ENCODE measurements around the gene PLEKHN1. TPM values are rescaled to one million over a fixed set of nuclear protein-coding genes. Genes with fewer than 3 reads are reported as not detected.

Gene PLEKHN1
- total and polyA plus RNA-seq, 2 of the 4 experiments (the other 2 are of a cell fraction), result 0.54 to 2.1 TPM

DNA sequence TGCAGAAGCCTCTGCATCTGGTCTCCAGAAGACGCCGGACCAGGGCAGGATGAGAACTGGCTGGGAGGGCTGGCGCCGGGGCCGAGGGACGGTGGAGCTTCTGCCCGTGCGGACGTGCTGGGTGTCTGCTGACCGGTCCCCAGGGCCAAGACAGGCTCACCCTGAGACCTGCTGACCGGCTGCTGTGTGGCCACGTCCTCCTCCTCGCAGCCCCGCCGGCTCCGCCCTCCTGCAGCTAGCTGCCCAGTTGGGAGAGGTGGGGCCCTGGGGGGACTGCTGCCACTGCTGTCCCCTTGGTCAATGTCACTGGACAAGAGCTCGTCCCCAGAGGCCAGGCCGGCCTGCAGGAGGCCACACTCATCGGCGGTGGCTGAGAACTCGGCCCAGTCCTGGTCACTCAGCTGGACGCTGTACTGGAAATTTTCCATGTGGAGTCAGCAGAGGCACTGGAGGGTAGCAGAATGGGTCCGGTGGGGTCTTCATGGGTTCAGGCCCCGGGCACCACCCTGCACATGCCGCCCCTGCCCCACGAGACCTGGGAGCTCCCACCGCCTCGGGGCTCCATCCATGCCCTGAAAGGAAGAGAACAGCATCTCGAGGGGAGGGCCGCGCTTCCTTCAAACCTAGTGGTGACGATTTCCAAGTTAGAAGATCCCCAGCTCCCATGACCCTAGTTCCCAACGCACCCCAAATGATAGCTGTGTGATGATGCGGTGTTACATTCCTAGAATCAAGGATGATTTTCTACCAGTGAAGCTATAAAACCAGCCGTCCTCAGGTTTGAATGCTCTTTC, 14.5 kb downstream of the PLEKHN1 start (continued):
- no peak for TF ChIP-seq CHD1 (IDR thresholded peaks at IDR 0.05; ENCODE audit: low read depth, low read length)

GRCh38 chr1:981491-981954, 15.2 kb downstream of the PLEKHN1 start:
- H3K56ac ChIP-seq (ENCODE audit: extremely low read depth, insufficient read depth, low read length), result no peak overlapping the region
- no peaks in the 10 kb centered on the region for H3K4me1 ChIP-seq (ENCODE audit: control insufficient read depth, insufficient read depth, low read length)
- peaks cover 5% of the 10 kb centered on the region; the same call in 1 of the 2 replicates for H3K27me3 ChIP-seq (ENCODE audit: control insufficient read depth, insufficient read depth, low read length)
- ChIA-PET CTCF (no interaction called here), POLR2A (ENCODE audit: unreplicated experiment) (no interaction called here)
- no peak overlapping the region for H2AFZ ChIP-seq (replicated peaks; ENCODE audit: low read length, poor library complexity)
- H2AK9ac ChIP-seq (replicated peaks; ENCODE audit: low read depth, low read length, poor library complexity), result no peak overlapping the region
- ATAC-seq (ENCODE audit: low read depth), result no peak
- no peak overlapping the region for H4K5ac ChIP-seq (ENCODE audit: low read depth, low read length)
- TF ChIP-seq BHLHE40 (IDR thresholded peaks at IDR 0.05; ENCODE audit: low read depth, low read length) (no peak), SMC3 (IDR thresholded peaks at IDR 0.05; ENCODE audit: low read depth, low read length) (no peak), RCOR1 (IDR thresholded peaks at IDR 0.05; ENCODE audit: insufficient replicate concordance, low read length) (no peak), MAFK (IDR thresholded peaks at IDR 0.05; ENCODE audit: low read depth, low read length) (no peak)
- no peak overlapping the region for H2AK5ac ChIP-seq (ENCODE audit: low read depth, low read length)
- WGBS, 2 experiments (ENCODE audit: extremely low coverage in 2 of 2, insufficient read length in 1 of 2), result 100% methylated on average over 2 of the region's 21 CpGs; no CpG with 5 or more reads in 1 of the 2 experiments
- no peak overlapping the region for H3K4ac ChIP-seq (ENCODE audit: low read depth, low read length)
- no peak overlapping the region for H2BK5ac ChIP-seq (ENCODE audit: low read depth, low read length, poor library complexity, severe bottlenecking)
- no peak overlapping the region for H2BK20ac ChIP-seq (ENCODE audit: low read depth, low read length)
- H3K79me1 ChIP-seq (ENCODE audit: low read depth in 1 of 2, low read length in 2 of 2), result no peaks in the 10 kb centered on the region
- no peaks in the 10 kb centered on the region for H3K9me1 ChIP-seq (ENCODE audit: insufficient read depth, low read length)
- no peak overlapping the region for H3K9ac ChIP-seq (ENCODE audit: low read depth, low read length)
- DNase-seq, result no peak
- H4K20me1 ChIP-seq (ENCODE audit: insufficient read depth, low read length), result no peaks in the 10 kb centered on the region; the same call in 1 of the 2 replicates
- H3K9me3 ChIP-seq (ENCODE audit: control insufficient read depth, insufficient read depth, low read length), result no peaks in the 10 kb centered on the region
- no peak overlapping the region for H2BK15ac ChIP-seq (ENCODE audit: low read depth, low read length)
- H3K23ac ChIP-seq (ENCODE audit: low read depth, low read length), result no peak overlapping the region
- H3K4me2 ChIP-seq (ENCODE audit: low read depth, low read length), result no peak overlapping the region
- H3K4me3 ChIP-seq (ENCODE audit: insufficient read depth, low read depth, low read length), result no peak overlapping the region
- no peak overlapping the region for H4K8ac ChIP-seq (ENCODE audit: low read depth in 2 of 2, low read length in 2 of 2)
- H4K91ac ChIP-seq (ENCODE audit: insufficient read depth, low read depth, low read length), result no peak overlapping the region
- no peak overlapping the region for H3K18ac ChIP-seq (ENCODE audit: low read depth, low read length)
- no peak overlapping the region for H2BK120ac ChIP-seq (ENCODE audit: low read depth, low read length)
- intact Hi-C loops (cut with micrococcal nuclease) (loop anchor here (5.0 kb wide), 1 partner anchor 251 kb away; the partner anchor contains the start of genes B3GALT6 and SDF4), in situ Hi-C loops (cut with MboI; ENCODE audit: low sequenced_read_pairs) (no loop called here), dilution Hi-C loops (cut with HindIII; ENCODE audit: low sequenced_read_pairs, unreplicated experiment) (no loop called here)
- H3K14ac ChIP-seq (replicated peaks; ENCODE audit: low read depth, low read length), result no peak overlapping the region
- BruUV-seq (replicated peaks), result no TSS peak
- H3K27ac ChIP-seq (ENCODE audit: insufficient read depth, low read length), result no peak overlapping the region
- H3K36me3 ChIP-seq (ENCODE audit: control insufficient read depth, insufficient read depth, low read length), result no peaks in the 10 kb centered on the region
